GM19324 (cell line): ENCODE data around the gene SPACA4.
A peak's percentile ranks its signal among the peaks of the same experiment; 100 is the strongest.

Source experiments
- ATAC-seq: cut with Tn5 transposase; IDR thresholded peaks from one replicate; pipeline ENCODE4 v1.9.1; 2021; ENCODE audit warnings: mild to moderate bottlenecking, moderate library complexity; ENCODE audit not compliant: unreplicated experiment, low FRiP score

SPACA4 gene

DNA sequence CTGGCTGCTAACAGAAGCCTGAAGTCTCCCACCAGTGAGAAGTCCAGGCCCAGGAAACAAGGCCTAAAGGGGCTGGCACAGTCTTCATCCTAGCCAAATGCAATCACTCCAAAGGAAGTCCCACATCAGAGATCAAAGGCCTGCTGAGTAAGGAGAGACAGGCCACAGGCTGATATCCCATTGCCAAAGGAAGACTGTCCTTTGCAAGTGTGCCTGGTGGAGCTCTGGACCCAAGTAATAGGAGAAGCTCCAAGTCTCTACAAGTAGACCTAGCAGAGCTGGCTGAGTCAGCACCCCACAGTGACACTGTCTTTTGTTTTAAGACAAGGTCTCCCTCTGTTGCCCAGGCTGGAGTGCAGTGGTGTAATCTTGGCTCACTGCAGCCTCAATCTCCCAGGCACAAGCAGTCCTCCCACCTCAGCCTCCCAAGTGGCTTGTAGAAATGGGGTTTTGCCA lies 26.2 kb downstream of the SPACA4 start:
- no peak for ATAC-seq

DNA sequence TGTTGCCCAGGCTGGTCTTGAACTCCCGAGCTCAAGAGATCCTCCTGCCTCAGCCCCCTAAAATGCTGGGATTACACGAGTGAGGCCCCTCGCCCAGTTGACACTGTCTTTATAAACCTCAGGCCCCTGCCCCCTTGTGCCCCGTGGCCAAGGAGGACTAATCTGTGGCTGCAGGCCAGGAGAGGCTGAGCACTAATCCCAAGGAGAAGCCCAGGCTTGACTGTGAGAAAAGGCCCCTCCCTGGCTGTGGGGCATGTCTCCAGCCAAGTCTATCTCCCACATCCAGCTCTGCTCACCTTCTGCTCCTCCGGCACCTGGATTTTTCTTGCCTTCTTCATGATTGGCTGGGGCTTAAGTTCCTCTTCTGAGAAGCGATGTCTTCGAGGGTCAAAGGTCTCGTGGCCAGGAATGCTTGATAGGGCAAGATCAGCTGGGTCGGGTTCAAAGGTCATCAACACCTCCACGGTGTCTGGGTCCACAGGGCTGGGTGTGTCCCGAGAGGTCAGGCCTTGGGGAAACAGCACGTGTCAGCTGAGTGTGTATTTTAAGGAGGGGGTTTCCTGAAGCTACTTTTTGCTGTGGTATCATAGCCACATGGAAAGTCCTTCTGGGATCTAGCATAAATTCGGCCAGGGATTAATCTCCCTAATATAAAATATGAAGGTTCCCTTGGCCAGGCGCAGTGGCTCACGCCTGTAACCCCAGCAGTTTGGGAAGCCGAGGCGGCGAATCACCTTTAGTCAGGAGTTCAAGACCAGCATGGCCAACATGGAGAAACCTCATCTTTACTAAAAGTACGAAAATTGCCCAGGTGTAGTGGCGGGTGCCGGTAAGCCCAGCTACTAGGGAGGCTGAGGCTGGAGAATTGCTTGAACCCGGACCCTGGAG lies 26.9 kb downstream of the SPACA4 start:
- ATAC-seq: no peak

GRCh38 chr19:48634036-48634342 lies 27.4 kb downstream of the SPACA4 start:
- no peak for ATAC-seq

GRCh38 chr19:48634424-48635262 lies 28.1 kb downstream of the SPACA4 start:
- peak; percentile 38 for ATAC-seq

GRCh38 chr19:48635263-48635965 lies 28.9 kb downstream of the SPACA4 start:
- ATAC-seq: peak; percentile 19

DNA sequence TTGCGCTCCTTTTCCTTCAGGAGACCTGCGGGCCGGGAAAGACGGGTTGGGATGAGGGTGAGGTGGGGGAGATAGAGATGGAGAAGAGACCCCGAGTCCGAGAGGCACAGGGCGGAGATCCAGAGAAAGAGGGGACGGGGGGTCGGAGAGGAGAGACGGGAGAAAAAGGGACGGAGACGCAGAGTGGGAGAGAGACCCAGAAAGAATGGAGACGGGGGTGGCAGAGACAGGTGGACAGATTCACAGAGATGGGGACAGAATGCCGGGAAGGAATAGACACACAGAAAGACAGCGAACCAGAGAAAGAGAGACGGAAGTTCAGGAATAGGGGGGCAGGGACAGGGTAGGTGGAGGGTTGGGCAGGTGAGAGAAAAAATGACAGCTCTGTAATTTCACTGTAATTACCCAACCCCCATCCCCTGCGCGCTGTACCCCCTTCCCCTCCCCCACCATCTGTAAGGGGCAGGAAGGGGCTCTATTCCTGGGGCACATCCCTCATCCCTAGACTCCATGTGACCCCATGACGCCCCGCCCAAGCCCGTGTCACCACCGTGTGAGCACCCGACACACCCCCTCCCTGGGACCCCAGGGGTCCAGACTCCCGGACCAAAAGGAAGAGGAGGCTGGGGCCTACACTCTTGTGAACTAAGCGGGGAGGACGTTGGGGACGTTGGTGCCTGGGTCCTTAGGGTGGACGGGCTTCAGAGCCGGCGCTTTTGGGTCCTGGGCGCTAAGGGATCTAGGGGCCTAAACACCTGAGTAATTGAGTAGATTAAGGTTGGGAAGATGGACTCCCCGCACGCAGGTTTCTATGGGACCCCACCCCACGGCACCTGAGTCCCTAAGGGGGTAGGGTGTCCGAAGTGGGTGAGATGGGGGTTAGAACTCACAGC lies 29.7 kb downstream of the SPACA4 start:
- ATAC-seq: no peak

DNA sequence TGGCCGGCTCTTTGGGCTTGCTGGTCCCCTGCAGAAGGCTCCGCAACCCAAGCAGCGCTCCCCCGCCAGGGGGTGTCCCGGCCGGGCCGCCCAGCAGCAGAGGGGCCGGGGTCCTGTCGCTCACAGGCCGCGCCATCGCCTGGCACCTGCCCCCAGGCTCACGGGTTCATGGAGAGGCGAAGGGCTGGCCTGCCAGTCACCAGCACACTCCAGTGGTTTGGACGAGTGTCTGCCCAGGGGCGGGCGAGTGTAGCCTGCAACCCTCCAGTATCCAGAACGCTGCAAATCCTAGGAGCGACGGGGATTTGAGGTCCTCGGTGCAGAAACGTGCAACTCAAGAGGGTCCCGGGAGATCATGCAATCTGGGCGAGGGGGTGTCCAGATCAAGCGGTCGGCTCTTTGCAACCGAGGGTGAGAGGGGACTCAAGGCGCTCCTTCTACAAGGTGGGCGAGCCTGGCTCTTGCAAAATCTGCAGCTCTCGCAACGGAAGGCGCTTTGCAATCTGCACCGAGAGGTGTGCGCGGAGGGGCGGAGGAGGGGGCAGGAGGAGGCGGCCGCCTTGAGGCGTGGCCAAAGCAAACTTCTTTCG lies 30.4 kb downstream of the SPACA4 start, which contains the start of gene DBP:
DBP (minus strand) TSS at position 521 of the 590 bp plus-strand sequence; CDS start at position 136, 385 bp downstream.
- no peak for ATAC-seq

- peak; percentile 83 for ATAC-seq
Observed at GRCh38 chr19:48637449-48637947, 31.0 kb downstream of the SPACA4 start.

- ATAC-seq: peak; percentile 11
Observed at GRCh38 chr19:48637948-48638830, 31.6 kb downstream of the SPACA4 start.

DNA sequence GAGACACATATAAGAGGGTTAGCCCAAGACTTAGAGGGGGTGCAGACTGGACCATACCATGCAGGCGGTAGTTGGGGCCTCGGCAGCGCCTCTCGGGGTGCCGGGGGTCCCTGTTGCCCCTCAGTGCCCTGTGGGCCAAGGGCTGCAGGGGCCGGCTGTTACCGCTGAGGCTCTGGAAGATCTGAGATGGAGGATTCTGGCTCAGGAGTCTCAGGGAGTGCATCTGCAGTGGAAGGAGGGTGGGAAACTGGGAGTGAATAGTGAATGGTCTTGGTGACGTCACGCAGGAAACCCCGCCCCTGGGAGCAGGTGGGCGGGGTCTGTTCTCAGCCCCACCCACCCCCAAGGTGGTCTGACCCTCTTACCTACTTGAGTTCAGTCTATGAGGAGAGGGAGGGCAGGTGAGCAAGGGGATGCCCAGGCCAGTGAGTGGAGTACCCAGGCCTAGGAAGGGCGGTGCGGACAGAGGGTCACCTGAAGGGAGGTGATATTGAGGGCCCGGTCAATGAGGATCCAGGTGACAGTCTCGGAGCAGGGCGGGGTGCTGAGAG lies 32.4 kb downstream of the SPACA4 start:
- no peak for ATAC-seq

DNA sequence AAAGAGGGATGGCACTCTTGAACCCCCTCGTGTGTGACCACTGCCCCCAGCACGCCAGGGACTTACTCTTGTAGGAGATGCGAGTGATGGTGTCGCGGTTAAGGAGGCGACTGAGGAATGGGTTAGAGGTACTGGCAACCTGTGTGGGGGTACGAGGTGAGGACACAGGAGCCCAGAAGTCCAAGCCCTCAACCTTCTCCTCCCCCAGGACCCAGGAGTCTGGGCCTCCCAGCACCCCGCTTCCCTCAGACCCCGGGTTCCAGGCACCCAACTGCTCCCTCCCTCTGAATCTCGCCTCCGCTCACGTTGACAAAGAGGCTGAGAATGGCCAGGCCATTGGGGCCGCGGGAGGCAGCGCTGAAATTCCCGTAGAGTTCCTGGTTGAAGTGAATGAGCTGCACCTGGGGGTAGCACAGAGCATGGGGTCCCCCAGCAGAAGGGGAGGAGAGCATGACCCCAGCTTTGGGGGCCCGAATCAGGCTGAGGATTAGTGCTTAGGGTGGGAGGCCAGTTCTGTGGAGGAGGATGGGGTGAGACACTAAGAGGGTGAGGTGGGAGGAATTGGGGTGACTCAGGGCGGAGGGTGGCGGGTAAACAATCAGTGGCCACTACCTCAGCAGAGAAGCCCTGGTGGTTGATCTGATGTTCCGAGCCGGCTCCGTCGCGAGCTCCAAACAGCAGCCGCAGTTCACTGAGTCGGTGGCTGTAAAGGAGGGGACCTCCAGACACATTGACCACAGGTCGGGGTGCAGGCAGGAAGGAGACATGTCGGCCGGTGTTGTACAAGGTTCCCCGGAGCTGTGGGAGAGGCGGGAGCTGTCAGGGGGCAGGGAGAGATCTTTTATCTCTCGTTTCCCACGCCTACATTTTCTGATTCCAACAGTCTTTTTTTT lies 33.2 kb downstream of the SPACA4 start:
- no peak for ATAC-seq

GRCh38 chr19:48641850-48642249 lies 35.3 kb downstream of the SPACA4 start:
- no peak for ATAC-seq

- no peak for ATAC-seq
Observed at GRCh38 chr19:48642862-48643261, 36.3 kb downstream of the SPACA4 start.

- ATAC-seq: no peak
Observed at GRCh38 chr19:48644355-48644754, 37.8 kb downstream of the SPACA4 start.

DNA sequence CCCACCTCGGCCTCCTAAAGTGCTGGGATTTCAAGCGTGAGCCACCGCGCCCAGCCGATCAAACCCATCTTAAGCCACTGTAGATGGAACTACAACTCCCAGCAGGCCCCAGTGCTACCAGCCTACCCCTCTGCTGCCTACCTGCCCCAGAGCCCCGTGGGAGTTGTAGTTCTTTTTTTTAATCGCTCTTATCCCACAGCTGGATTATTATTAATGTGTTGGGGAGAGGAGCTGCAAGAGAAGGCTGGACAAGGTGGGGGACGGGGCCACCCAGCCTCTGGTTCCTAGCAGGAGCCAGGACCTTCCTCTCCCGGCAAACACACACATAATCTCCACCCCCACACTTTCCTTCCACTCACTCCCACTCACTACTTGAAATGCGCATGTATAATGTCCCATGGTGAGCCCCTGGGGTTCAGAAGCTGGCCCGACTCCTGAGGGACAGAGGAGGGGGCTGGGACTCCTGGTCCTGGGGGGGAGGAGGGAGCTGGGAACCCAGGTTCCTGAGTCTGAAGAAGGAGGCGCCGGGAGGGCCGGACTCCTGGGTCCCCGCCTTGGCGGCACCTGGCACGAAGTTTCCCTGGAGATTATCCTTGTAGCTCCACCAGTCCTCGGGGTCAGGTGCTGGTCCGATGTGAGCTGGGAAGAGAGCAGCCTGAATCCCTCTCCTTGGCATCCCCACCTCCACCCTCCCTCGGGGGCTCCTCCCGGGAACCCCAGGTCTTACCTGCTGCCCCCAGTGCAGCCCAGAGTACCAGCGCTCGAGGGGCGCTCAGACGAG lies 38.5 kb downstream of the SPACA4 start:
- peak; percentile 46 for ATAC-seq

DNA sequence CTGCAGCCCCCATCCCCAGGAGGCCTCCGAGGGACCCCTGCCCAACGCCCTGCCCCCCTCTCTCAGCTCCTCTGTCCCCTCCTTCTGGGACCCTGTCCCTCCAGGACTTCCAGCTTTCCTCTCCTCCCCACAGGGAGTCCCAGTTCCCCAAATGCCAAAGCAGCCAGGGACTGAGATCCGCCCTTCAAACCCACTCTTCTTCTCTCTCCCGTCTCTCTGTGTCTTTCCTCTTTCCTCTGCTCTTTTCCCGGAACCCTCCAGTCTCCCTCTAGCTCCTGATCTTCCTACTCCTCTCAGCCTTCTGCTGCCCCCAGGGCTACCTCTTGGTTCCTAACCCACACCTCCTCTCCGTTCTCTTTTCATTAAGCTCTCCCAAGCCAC lies 39.1 kb downstream of the SPACA4 start:
- ATAC-seq: no peak
